H1 (cell line): ENCODE data around the gene ADAM19.

ENCODE experiments used
- JUN ChIP-seq: IDR thresholded peaks from 2 replicates; pipeline ENCODE4 v1.6.1; 2011; ENCODE audit warnings: low read depth, mild to moderate bottlenecking, improper control_type of control experiment, low read length
- KDM4A ChIP-seq: IDR thresholded peaks from one replicate; pipeline ENCODE4 v1.7.1; 2012; ENCODE audit warnings: low read depth, mild to moderate bottlenecking, moderate library complexity, low read length, inconsistent platforms; ENCODE audit not compliant: severe bottlenecking
- POLR2A ChIP-seq, 2 experiments: IDR thresholded peaks; 1 replicate in 1 of 2; 2 replicates in 1 of 2; pipeline ENCODE4 v1.6.1; 2011; ENCODE audit warnings: low read depth in 2 of 2, low read length in 2 of 2, mild to moderate bottlenecking in 2 of 2; ENCODE audit errors: control extremely low read depth in 1 of 2
- POLR2AphosphoS5 ChIP-seq: IDR thresholded peaks from 2 replicates; pipeline ENCODE4 v1.6.1; 2011; ENCODE audit warnings: low read depth, low read length

DNA sequence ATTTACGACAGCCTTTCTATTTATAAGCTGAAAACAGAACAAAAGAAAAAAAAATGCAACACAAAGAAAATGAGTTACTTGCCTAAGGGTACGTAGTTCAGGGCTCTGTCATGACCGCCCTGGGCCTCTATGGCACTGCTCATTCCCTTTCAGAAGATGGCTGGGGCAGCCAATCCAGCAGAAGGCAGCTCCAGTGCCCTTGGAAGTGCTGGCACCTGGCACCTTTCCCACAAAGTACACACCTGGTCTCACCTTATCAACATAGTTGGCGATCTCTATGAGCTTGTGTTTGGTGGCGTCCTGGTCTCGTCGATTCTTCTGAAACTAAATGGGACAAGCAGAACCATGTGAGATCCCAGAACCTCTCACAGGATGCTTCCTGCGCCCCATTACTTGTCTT is 62.4 kb downstream of the ADAM19 start:
- TF ChIP-seq JUN (no peak), POLR2A (IDR thresholded peaks at IDR 0.05; ENCODE audit: control extremely low read depth in 1 of 2, low read depth in 2 of 2, low read length in 2 of 2) (no peak), KDM4A (no peak), POLR2AphosphoS5 (no peak)
